Mesothelial cell of epicardium (in vitro differentiated cells): ENCODE results near the gene P2RY13. TPM values are rescaled to one million over a fixed set of nuclear protein-coding genes. Genes with fewer than 3 reads are reported as not detected.
A peak's percentile ranks its signal among the peaks of the same experiment; 100 is the strongest.

Source experiments
- DNase-seq, 2 experiments: peaks; one replicate each; pipeline ENCODE4 v3.0.0; 2021; ENCODE audit warnings: low spot score in 2 of 2; ENCODE audit not compliant: unreplicated experiment in 2 of 2
- H3K27ac Mint-ChIP-seq: 2 replicates; pipeline ENCODE4 v1.8.0; 2021; ENCODE audit warnings: mixed read lengths
- H3K27me3 Mint-ChIP-seq: 2 replicates; pipeline ENCODE4 v1.8.0; 2021; ENCODE audit warnings: low read depth, mixed read lengths
- H3K36me3 Mint-ChIP-seq: 2 replicates; pipeline ENCODE4 v1.8.0; 2021; ENCODE audit warnings: mixed read lengths
- H3K4me1 Mint-ChIP-seq: 2 replicates; pipeline ENCODE4 v1.8.0; 2021; ENCODE audit warnings: mixed read lengths
- H3K4me3 Mint-ChIP-seq: 2 replicates; pipeline ENCODE4 v1.8.0; 2021; ENCODE audit warnings: mild to moderate bottlenecking, moderate library complexity, mixed read lengths
- H3K9me3 Mint-ChIP-seq: 2 replicates; pipeline ENCODE4 v1.8.0; 2021; ENCODE audit warnings: mixed read lengths
- CTCF ChIP-seq: fragments of 200-600 bp; sonication (generic); IDR thresholded peaks from one replicate; pipeline ENCODE4 v1.5.0; 2021; ENCODE audit warnings: antibody characterized with exemption; ENCODE audit not compliant: unreplicated experiment
- total RNA-seq: library from RNA; stranded (reverse); gene quantifications from 3 replicates; pipeline ENCODE4 v1.2.1, GENCODE V29; 2021

Gene P2RY13
- total RNA-seq, 1 donor from 2014 or later, result not detected

- Mint-ChIP-seq H3K4me3 (no peak overlapping the region), H3K9me3 (no peaks in the 10 kb centered on the region), H3K27me3 (no peaks in the 10 kb centered on the region), H3K27ac (peak overlapping the region; percentile 27), H3K4me1 (peaks cover 35% of the 10 kb centered on the region), H3K36me3 (no peaks in the 10 kb centered on the region)
- no peak for TF ChIP-seq CTCF
- no peak for DNase-seq
These were observed 36.2 kb downstream of the P2RY13 start for GRCh38 chr3:151293127-151293526.

- Mint-ChIP-seq H3K4me3 (no peak overlapping the region), H3K9me3 (no peaks in the 10 kb centered on the region), H3K27me3 (no peaks in the 10 kb centered on the region), H3K27ac (no peak overlapping the region), H3K4me1 (peaks cover 36% of the 10 kb centered on the region), H3K36me3 (no peaks in the 10 kb centered on the region)
- no peak for TF ChIP-seq CTCF
- no peak for DNase-seq
These were observed 38.7 kb downstream of the P2RY13 start for GRCh38 chr3:151290673-151291072.

- TF ChIP-seq CTCF, result no peak
- H3K27ac Mint-ChIP-seq, result no peak overlapping the region
- H3K4me3 Mint-ChIP-seq, result no peak overlapping the region
- no peaks in the 10 kb centered on the region for H3K27me3 Mint-ChIP-seq
- H3K4me1 Mint-ChIP-seq, result peaks cover 36% of the 10 kb centered on the region
- H3K36me3 Mint-ChIP-seq, result no peaks in the 10 kb centered on the region
- DNase-seq, result no peak
- no peaks in the 10 kb centered on the region for H3K9me3 Mint-ChIP-seq
These were observed 39.9 kb downstream of the P2RY13 start for GRCh38 chr3:151289445-151289844.

GRCh38 chr3:151285940-151286339, 43.4 kb downstream of the P2RY13 start:
- Mint-ChIP-seq H3K4me1 (peaks cover 48% of the 10 kb centered on the region), H3K9me3 (no peaks in the 10 kb centered on the region), H3K4me3 (no peak overlapping the region), H3K27ac (peak overlapping the region; percentile 12), H3K27me3 (no peaks in the 10 kb centered on the region), H3K36me3 (no peaks in the 10 kb centered on the region)
- no peak for DNase-seq
- no peak for TF ChIP-seq CTCF

GRCh38 chr3:151283907-151284461, 45.4 kb downstream of the P2RY13 start:
- Mint-ChIP-seq H3K4me1 (peaks cover 44% of the 10 kb centered on the region), H3K27me3 (no peaks in the 10 kb centered on the region), H3K27ac (peak overlapping the region; percentile 70), H3K4me3 (no peak overlapping the region), H3K36me3 (no peaks in the 10 kb centered on the region), H3K9me3 (no peaks in the 10 kb centered on the region)
- DNase-seq, result no peak
- no peak for TF ChIP-seq CTCF

- no peaks in the 10 kb centered on the region for H3K9me3 Mint-ChIP-seq
- H3K27ac Mint-ChIP-seq, result peak overlapping the region; percentile 17
- no peak overlapping the region for H3K4me3 Mint-ChIP-seq
- DNase-seq, result no peak
- no peak for TF ChIP-seq CTCF
- no peaks in the 10 kb centered on the region for H3K27me3 Mint-ChIP-seq
- no peaks in the 10 kb centered on the region for H3K36me3 Mint-ChIP-seq
- peaks cover 43% of the 10 kb centered on the region for H3K4me1 Mint-ChIP-seq
These were observed 46.0 kb downstream of the P2RY13 start for GRCh38 chr3:151283387-151283786.
